ENCODE data around the gene MKX.

MKX gene

GRCh38 chr10:27746397-27747095, 927 bp upstream of the MKX start:
- TF ChIP-seq ZFX (IDR thresholded peaks at IDR 0.05; ENCODE audit: borderline replicate concordance) = no peak
- no peak for TF ChIP-seq CTCF (IDR thresholded peaks at IDR 0.05)
- H3K27ac ChIP-seq = no peak overlapping the region

GRCh38 chr10:27744802-27745731, 552 bp downstream of the MKX start:
- TF ChIP-seq CTCF (IDR thresholded peaks at IDR 0.05) = no peak
- TF ChIP-seq ZFX (IDR thresholded peaks at IDR 0.05; ENCODE audit: borderline replicate concordance) = no peak
- H3K27ac ChIP-seq = no peak overlapping the region

DNA sequence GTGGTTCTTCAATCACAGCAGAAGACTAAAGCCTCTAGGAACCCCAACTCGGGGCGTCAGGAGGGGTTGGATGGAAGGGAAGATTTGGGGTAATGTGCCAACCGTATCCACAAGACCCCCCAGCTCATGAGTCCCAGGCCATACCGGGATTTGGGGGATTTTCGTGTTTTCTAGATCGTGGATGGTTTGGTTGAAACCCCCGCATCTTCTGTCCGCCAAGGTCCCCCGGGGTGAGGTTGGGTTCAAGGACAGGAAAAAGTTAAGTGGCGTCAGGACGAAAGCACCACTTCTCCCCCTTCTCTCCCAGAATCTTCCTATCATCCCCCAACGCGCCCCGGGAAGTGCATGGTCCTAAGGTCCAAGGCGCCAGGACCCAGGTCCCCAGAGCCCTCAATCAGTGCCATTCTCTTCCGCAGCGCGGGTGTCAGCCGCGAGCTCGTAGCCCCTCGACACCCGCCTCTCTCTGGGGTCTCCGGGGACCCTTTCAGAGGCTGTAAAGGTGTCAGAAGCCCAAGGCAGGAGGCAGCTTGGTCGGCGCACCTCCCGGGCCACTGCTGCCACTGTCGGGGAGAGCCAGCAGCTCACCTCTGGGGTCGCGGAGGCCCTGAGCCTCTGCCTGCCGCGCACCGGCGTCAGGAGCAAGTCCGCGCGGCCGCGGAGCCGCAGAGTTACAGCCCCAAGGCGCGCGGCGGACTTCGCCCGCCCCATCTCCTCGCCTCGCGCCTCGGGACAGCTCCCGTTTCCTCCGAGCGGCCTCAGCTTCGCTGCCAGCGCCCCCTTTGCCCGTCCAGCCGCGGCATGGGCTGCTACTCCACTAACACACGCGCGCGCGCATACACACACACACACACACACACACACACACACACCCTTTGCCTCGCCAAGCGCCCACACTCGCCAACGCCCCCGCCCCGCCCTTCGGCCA, 1.5 kb downstream of the MKX start:
- TF ChIP-seq CTCF (IDR thresholded peaks at IDR 0.05) (no peak), ZFX (IDR thresholded peaks at IDR 0.05; ENCODE audit: borderline replicate concordance) (no peak)
- no peak overlapping the region for H3K27ac ChIP-seq

GRCh38 chr10:27743012-27743876, 2.4 kb downstream of the MKX start:
- H3K27ac ChIP-seq = peak overlapping the region; percentile 74
- no peak for TF ChIP-seq CTCF (IDR thresholded peaks at IDR 0.05)
- no peak for TF ChIP-seq ZFX (IDR thresholded peaks at IDR 0.05; ENCODE audit: borderline replicate concordance)

DNA sequence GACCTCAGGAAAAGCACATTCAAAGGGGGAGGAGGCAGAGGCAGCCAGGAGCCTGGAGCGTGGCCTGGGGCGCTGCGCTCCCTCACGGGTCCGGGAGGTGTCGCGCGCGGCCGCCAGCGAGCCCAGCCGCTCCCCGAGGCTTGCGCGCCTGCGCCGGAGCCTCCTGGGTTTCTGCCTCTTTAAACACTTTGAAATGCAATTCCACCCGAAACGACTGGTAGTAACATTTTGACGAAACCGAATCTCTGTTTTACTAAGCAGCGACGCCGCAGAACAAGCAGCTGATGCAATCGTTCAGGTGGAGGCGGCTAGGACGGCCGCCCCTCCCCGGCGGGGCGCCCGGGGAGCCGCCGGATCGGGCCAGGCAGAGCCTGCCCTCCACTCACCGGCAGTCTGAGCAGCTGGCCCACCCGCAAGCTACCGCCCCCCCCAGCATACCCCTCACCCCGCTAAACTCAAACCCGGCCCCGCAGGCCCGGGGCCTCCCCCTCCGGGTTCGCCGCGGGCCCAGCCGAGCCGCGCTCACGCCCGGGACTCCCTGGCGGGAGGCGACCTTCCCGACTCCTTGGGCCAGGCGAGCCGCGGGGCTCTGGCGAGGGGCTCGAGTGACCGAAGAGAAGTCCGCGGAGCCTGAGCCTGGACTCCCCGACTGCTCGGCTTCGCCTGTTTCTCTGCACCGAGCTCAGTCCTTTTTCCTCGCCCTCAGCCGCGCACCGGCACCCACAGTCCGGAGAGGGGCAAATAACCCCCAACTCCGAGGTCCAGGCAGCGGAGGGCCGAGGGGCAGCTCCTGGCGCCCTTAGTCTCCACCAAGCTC, 3.2 kb downstream of the MKX start:
- TF ChIP-seq CTCF (IDR thresholded peaks at IDR 0.05) (peak; percentile 83), ZFX (IDR thresholded peaks at IDR 0.05; ENCODE audit: borderline replicate concordance) (no peak)
- H3K27ac ChIP-seq = peak overlapping the region; percentile 74

All from 22Rv1 (cell line).